GM21528 (cell line): ENCODE measurements around the gene ZSCAN26.
"Not testable (repeated sequence)": the region's sequence is repeated elsewhere in the genome, so short reads cannot be mapped to it uniquely, and the experiment has no call there.

ENCODE experiments used
- ATAC-seq: cut with Tn5 transposase; IDR thresholded peaks from one replicate; pipeline ENCODE4 v1.9.1; 2021; ENCODE audit warnings: mild to moderate bottlenecking, moderate library complexity; ENCODE audit not compliant: unreplicated experiment, low FRiP score

ZSCAN26 gene

DNA sequence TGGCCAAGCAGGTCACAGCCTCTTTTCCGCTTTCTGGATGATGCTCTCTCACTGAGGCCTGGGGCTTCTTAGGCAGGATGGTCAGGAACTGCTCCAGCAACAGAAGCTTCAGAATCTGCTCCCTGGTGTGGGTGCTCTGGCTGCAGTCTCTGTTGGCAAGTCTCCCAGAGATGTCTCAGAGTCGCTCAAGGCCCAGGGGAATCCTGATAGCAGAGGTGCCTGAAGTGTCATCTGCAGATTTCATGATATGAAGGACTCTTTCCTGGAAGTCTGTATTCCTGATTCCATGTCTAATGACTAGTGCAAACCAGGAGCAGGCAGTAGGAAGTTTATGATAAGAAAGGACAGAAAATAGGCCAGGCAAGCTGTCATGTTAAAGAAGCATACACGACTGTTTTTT, 48.7 kb downstream of the ZSCAN26 start:
- ATAC-seq: no peak

DNA sequence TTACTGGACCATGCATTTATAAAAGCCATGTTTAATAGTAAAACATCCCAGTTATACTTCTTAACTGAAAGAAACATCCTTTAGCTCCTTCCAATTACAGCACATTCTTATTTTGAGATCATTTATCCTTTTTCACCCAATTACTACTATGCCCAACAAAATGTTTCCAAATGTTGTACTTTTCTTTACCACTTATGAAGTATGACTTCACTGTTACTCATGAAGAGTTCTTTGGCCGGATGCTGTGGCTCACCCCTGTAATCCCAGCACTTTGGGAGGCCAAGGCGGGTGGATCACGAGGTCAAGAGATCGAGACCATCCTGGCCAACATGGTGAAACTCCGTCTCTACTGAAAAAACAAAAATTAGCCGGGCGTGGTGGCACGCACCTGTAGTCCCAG, 50.9 kb downstream of the ZSCAN26 start:
- ATAC-seq: not testable (repeated sequence)

GRCh38 chr6:28322661-28323060, 55.7 kb downstream of the ZSCAN26 start:
- ATAC-seq: no peak

DNA sequence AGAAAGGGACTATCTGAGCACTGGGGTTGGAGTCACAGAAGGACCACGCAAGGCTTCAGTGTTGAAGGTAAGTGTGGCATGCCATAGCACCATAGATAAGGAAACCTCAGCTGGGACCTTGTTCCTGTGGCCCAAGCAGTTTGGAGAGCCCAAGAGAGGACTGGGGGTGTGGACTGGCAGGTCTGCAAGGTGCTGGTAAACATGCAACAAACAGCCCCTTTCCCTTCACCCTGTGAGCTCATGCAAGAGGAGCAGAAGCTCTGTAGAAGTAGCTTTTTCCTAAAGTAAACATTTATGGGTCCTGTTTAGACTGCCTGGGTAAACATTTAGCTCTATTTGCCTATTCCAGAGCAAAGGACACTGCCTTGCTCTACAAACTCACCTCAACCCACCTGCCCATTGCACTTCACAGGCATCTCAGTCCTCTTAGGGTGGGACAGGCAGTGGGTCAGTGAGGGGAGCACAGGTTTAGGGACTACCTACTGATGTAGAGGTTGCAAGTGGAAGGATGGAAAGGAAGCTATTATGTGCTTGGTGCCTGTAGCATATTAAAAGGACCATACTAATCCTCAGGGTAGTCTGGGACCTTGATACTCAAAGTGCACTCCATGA, 57.0 kb downstream of the ZSCAN26 start:
- no peak for ATAC-seq

DNA sequence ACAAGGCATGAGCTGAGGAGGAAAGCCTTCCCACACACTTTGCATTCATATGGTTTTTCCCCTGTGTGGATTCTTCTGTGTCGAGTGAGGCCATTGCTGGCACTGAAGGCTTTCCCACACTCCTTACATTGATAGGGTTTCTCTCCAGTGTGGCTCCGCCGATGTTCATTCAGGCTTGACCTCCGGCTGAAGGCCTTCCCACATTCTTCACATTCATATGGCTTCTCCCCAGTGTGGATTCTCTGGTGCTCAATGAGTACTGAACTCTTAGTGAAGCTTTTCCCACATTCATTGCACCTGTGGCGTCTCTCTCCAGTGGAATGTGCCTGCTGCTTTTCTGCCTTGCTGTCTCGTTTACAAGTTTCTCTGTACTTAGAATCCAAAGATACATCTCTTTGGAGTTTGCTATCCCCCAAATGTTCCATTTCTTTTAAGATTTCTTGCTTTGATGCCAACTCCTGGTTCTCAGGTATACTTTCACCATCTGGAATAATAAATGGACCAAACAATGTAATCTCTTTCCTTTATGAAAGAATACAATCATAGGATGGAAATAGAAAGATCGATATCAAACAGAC, 59.5 kb downstream of the ZSCAN26 start:
- ATAC-seq: no peak
